Posterior cingulate gyrus (tissue), 11 donors: Measurements from ENCODE around the gene RAVER1.
"Not testable (repeated sequence)": the region's sequence is repeated elsewhere in the genome, so short reads cannot be mapped to it uniquely, and the experiment has no call there.

Experiments
- DNase-seq, 10 donors: peaks; one replicate each; pipeline versions ENCODE4 v3.0.0 to v3.0.0-alpha.2; 2020 to 2021; ENCODE audit warnings: mixed read lengths in 3 of 10
- intact Hi-C: fragments of 100-400 bp; cut with DNase I; formaldehyde crosslinking; loops from one replicate; pipeline ENCODE4 v1.15.1; 2023

The RAVER1 gene

GRCh38 chr19:10352764-10353671 lies 19.7 kb upstream of the RAVER1 start:
- peak in 1 of 10 donors; percentile 84 for DNase-seq
- intact Hi-C loops: no loop called here

- intact Hi-C loops: no loop called here
- DNase-seq: no peak
Observed at GRCh38 chr19:10346509-10346908, 13.2 kb upstream of the RAVER1 start.

GRCh38 chr19:10344780-10345179 lies 11.5 kb upstream of the RAVER1 start:
- intact Hi-C loops: no loop called here
- DNase-seq: peak in 1 of 10 donors; percentile 13

- no peak for DNase-seq
- intact Hi-C loops: no loop called here
Observed at GRCh38 chr19:10343495-10343894, 10.2 kb upstream of the RAVER1 start.

GRCh38 chr19:10339977-10340376 lies 6.6 kb upstream of the RAVER1 start:
- DNase-seq: no peak
- intact Hi-C loops: loop anchor here (10.0 kb wide), 1 partner anchor 75 kb away; no protein-coding TSS in a partner anchor

GRCh38 chr19:10339380-10339960 lies 6.1 kb upstream of the RAVER1 start, which contains the start of gene ICAM3:
TSS of gene ICAM3 (minus strand) at chr19:10339624. CDS start at chr19:10339614, 10 bp downstream.
- DNase-seq: no peak
- intact Hi-C loops: loop anchor here (10.0 kb wide), 1 partner anchor 75 kb away; no protein-coding TSS in a partner anchor

GRCh38 chr19:10338940-10339339 lies 5.6 kb upstream of the RAVER1 start:
- DNase-seq: no peak
- intact Hi-C loops: loop anchor here (10.0 kb wide), 1 partner anchor 74 kb away; no protein-coding TSS in a partner anchor

- intact Hi-C loops: loop anchor here (10.0 kb wide), 1 partner anchor 72 kb away; no protein-coding TSS in a partner anchor
Observed at GRCh38 chr19:10336725-10337124, 3.4 kb upstream of the RAVER1 start.

GRCh38 chr19:10335352-10335985 lies 2.1 kb upstream of the RAVER1 start:
- intact Hi-C loops: loop anchor here (10.0 kb wide), 1 partner anchor 71 kb away; no protein-coding TSS in a partner anchor
- DNase-seq: no peak

More at GRCh38 chr19:10336725-10337124, 3.4 kb upstream of the RAVER1 start:
- DNase-seq: not testable (repeated sequence)

GRCh38 chr19:10334588-10335351 lies 1.4 kb upstream of the RAVER1 start:
- intact Hi-C loops: loop anchor here (5.0 to 10.0 kb wide), 2 partner anchors 48 to 70 kb away; partner anchors contain the start of gene TYK2
- DNase-seq: peak; percentile 49 to 96 (median 70)

GRCh38 chr19:10333758-10334587 lies 644 bp upstream of the RAVER1 start:
- no peak for DNase-seq
- intact Hi-C loops: loop anchor here (5.0 to 10.0 kb wide), 2 partner anchors 48 to 69 kb away; partner anchors contain the start of gene TYK2

GRCh38 chr19:10332158-10332964 lies 968 bp downstream of the RAVER1 start:
- intact Hi-C loops: loop anchor here (5.0 to 10.0 kb wide), 2 partner anchors 50 to 68 kb away; partner anchors contain the start of gene TYK2
- no peak for DNase-seq

- intact Hi-C loops: no loop called here
- DNase-seq: no peak
Observed at GRCh38 chr19:10329555-10329954, 3.8 kb downstream of the RAVER1 start.

- no peak for DNase-seq
- intact Hi-C loops: no loop called here
Observed at GRCh38 chr19:10328558-10329429, 4.5 kb downstream of the RAVER1 start.

GRCh38 chr19:10327793-10328192 lies 5.5 kb downstream of the RAVER1 start:
- DNase-seq: no peak
- intact Hi-C loops: no loop called here

- intact Hi-C loops: no loop called here
- DNase-seq: no peak
Observed at GRCh38 chr19:10325732-10326131, 7.6 kb downstream of the RAVER1 start.
